HUDEP-2 (cell line): ENCODE data around the gene DLGAP1.

Experiments used
- DNase-seq, 76 experiments: peaks; one replicate each; lab custom pipeline; 2025; ENCODE audit not compliant: unreplicated experiment in 76 of 76; lab: John Stamatoyannopoulos, UW

DLGAP1 gene

GRCh38 chr18:4248686-4249085 is 206.4 kb downstream of the DLGAP1 start:
- no peak for DNase-seq

- no peak for DNase-seq
Measured at GRCh38 chr18:4246374-4246773, 208.7 kb downstream of the DLGAP1 start.

GRCh38 chr18:4245456-4245855 is 209.7 kb downstream of the DLGAP1 start:
- DNase-seq: no peak

GRCh38 chr18:4242431-4243161 is 212.5 kb downstream of the DLGAP1 start:
- no peak for DNase-seq

- DNase-seq: no peak
Measured at GRCh38 chr18:4241090-4241617, 214.0 kb downstream of the DLGAP1 start.

- no peak for DNase-seq
Measured at GRCh38 chr18:4238966-4239365, 216.1 kb downstream of the DLGAP1 start.

GRCh38 chr18:4237664-4238041 is 217.5 kb downstream of the DLGAP1 start:
- no peak for DNase-seq

- DNase-seq: no peak
Measured at GRCh38 chr18:4236940-4237663, 218.0 kb downstream of the DLGAP1 start.

GRCh38 chr18:4233468-4233867 is 221.6 kb downstream of the DLGAP1 start:
- no peak for DNase-seq

- no peak for DNase-seq
Measured at GRCh38 chr18:4232656-4233055, 222.5 kb downstream of the DLGAP1 start.

- DNase-seq: no peak
Measured at GRCh38 chr18:4231260-4231659, 223.8 kb downstream of the DLGAP1 start.

GRCh38 chr18:4230450-4231168 is 224.5 kb downstream of the DLGAP1 start:
- DNase-seq: no peak

- no peak for DNase-seq
Measured at GRCh38 chr18:4224031-4224704, 230.9 kb downstream of the DLGAP1 start.

GRCh38 chr18:4211111-4211837 is 243.8 kb downstream of the DLGAP1 start:
- DNase-seq: no peak

GRCh38 chr18:4208366-4208765 is 246.7 kb downstream of the DLGAP1 start:
- DNase-seq: no peak

- DNase-seq: no peak
Measured at GRCh38 chr18:4207383-4207985, 247.6 kb downstream of the DLGAP1 start.

GRCh38 chr18:4204438-4204720 is 250.7 kb downstream of the DLGAP1 start:
- DNase-seq: no peak

- DNase-seq: no peak
Measured at GRCh38 chr18:4203568-4204437, 251.3 kb downstream of the DLGAP1 start.

GRCh38 chr18:4200399-4200798 is 254.7 kb downstream of the DLGAP1 start:
- no peak for DNase-seq
